Measurements from ENCODE around the gene HSPA9. TPM values are rescaled to one million over a fixed set of nuclear protein-coding genes. Genes with fewer than 3 reads are reported as not detected.

The HSPA9 gene
- total RNA-seq, 1 experiment from 2014 or later: 502 TPM

DNA sequence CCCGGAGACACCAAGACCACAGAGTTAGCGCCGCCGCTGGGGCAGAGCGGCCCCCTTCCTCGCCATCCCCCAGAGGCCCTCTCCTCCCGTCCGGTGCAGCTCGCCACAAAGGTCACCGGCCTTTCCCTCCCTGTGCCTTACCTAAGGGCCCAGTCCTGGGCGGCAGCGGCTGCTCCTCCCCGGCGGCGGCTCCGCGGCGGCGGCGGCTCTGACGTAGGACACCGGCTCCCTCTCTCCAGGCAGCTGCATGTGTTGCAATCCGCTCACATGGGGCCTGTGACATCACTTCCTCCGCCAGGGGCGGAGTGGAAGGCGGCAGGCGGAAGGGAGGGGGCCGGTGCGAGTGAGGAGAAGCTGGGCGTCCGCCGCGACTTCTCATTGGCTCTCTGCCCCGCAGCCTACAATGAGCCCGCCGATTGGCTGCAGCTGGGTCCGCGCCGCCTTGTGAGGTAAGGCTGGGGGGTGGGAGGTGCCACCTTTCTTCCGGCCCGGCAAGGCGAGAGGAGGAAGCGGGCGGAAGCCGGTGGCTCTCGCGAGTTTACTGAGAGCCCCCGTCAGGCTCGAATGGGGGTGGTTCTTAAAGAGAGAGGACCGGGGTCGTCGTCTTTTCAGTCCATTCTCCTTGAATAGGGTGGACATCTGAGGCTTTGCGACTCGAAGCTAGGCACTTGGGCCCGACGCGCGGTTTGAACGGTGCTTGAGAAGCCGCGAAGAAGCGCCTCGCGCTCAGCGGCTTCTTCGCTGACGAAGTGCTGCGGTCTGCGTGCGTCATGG, 32.1 kb downstream of the HSPA9 start, which contains the start of gene ETF1:
Gene ETF1, minus strand, starts transcription at position 281 of the 774 bp plus-strand sequence. CDS start 318 bp downstream, outside the sequence.
- no peaks in the 10 kb centered on the region for H3K9me3 ChIP-seq (ENCODE audit: low read depth, low read length, poor library complexity, severe bottlenecking)
- H3K4me1 ChIP-seq (ENCODE audit: insufficient read depth, low read length, poor library complexity, severe bottlenecking): peaks cover 28% of the 10 kb centered on the region
- H3K4me3 ChIP-seq (ENCODE audit: low read depth, low read length, poor library complexity, severe bottlenecking): peak within 1 kb of the TSS; percentile 87
- TF ChIP-seq, protein P1, sequence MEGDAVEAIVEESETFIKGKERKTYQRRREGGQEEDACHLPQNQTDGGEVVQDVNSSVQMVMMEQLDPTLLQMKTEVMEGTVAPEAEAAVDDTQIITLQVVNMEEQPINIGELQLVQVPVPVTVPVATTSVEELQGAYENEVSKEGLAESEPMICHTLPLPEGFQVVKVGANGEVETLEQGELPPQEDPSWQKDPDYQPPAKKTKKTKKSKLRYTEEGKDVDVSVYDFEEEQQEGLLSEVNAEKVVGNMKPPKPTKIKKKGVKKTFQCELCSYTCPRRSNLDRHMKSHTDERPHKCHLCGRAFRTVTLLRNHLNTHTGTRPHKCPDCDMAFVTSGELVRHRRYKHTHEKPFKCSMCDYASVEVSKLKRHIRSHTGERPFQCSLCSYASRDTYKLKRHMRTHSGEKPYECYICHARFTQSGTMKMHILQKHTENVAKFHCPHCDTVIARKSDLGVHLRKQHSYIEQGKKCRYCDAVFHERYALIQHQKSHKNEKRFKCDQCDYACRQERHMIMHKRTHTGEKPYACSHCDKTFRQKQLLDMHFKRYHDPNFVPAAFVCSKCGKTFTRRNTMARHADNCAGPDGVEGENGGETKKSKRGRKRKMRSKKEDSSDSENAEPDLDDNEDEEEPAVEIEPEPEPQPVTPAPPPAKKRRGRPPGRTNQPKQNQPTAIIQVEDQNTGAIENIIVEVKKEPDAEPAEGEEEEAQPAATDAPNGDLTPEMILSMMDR (conservative IDR thresholded peaks at IDR 0.05; ENCODE audit: low read depth, low read length): no peak
- no peak for TF ChIP-seq EZH2 (IDR thresholded peaks at IDR 0.05; ENCODE audit: borderline replicate concordance, low read depth, low read length, poor library complexity, severe bottlenecking)
- no peaks in the 10 kb centered on the region for H3K27me3 ChIP-seq (replicated peaks; ENCODE audit: insufficient read depth, low read depth, low read length, poor library complexity)
- POLR2A ChIA-PET (ENCODE audit: low non-redundant PET): interaction anchor here (0.5 to 0.9 kb wide), 2 partner anchors 25 to 356 kb away, joined by 3 read pairs; no protein-coding TSS in a partner anchor
- H3K27ac ChIP-seq (ENCODE audit: low read depth, low read length, poor library complexity, severe bottlenecking): peak within 1 kb of the TSS; percentile 99
- DNase-seq (ENCODE audit: low spot score): peak; percentile 100
- intact Hi-C loops (cut with micrococcal nuclease; ENCODE audit: unreplicated experiment): loop anchor here (2.0 kb wide), 2 partner anchors 32 to 78 kb away; partner anchors contain the start of genes EGR1 and HSPA9
- CTCF ChIA-PET: no interaction called here
- H3K36me3 ChIP-seq (ENCODE audit: insufficient read depth, low read length, poor library complexity, severe bottlenecking): peaks cover 33% of the 10 kb centered on the region
- no TSS peak for BruUV-seq (replicated peaks)

DNA sequence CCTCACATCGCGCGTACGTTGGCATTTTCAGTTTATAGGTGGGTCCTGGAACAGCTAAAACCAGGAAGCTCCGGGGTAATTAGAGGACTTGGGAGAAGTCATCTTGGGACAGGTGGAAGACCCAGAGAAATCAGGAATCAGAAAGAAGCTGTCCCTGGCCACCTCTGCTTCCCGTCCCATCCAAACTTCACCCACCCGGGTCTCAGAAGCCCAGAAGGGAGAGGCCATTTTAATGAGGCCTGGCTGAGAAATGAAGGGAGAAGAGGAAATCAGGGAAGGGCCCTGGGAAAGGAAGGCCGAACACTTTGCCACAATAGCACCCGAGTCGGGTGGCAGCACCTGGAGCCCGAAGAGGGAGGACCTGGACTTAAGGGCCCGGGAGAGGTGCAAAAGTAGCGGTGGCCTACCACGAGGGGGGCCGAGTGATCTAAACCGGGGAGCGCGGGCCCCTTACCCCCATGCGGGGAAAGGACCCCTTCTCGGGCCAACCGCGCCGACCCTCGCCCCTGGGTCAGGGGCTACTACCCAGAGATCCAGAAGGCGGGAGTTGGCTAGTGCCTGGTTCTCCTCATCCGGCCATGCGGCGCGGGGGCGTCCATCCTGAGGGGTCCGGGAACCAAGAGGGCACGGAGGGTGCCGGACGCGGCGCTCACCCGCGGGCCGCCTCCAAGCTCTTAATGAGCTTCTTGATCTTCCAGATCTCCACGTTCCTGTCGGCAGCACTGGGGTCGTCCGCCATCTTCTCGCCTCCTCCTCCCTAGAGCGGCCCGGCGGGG, 32.8 kb downstream of the HSPA9 start:
- H3K27ac ChIP-seq (ENCODE audit: low read depth, low read length, poor library complexity, severe bottlenecking): peak overlapping the region; percentile 99
- BruUV-seq (replicated peaks): TSS peak; percentile 41
- peaks cover 28% of the 10 kb centered on the region for H3K4me1 ChIP-seq (ENCODE audit: insufficient read depth, low read length, poor library complexity, severe bottlenecking)
- intact Hi-C loops (cut with micrococcal nuclease; ENCODE audit: unreplicated experiment): loop anchor here (2.0 kb wide), 2 partner anchors 32 to 78 kb away; partner anchors contain the start of genes EGR1 and HSPA9
- no peaks in the 10 kb centered on the region for H3K9me3 ChIP-seq (ENCODE audit: low read depth, low read length, poor library complexity, severe bottlenecking)
- H3K27me3 ChIP-seq (replicated peaks; ENCODE audit: insufficient read depth, low read depth, low read length, poor library complexity): no peaks in the 10 kb centered on the region
- TF ChIP-seq, protein P1 (conservative IDR thresholded peaks at IDR 0.05; ENCODE audit: low read depth, low read length): no peak
- no peak for TF ChIP-seq EZH2 (IDR thresholded peaks at IDR 0.05; ENCODE audit: borderline replicate concordance, low read depth, low read length, poor library complexity, severe bottlenecking)
- peaks cover 33% of the 10 kb centered on the region for H3K36me3 ChIP-seq (ENCODE audit: insufficient read depth, low read length, poor library complexity, severe bottlenecking)
- CTCF ChIA-PET: no interaction called here
- DNase-seq (ENCODE audit: low spot score): no peak
- POLR2A ChIA-PET (ENCODE audit: low non-redundant PET): interaction anchor here (0.5 to 0.9 kb wide), 2 partner anchors 26 to 355 kb away, joined by 3 read pairs; no protein-coding TSS in a partner anchor
- peak overlapping the region; percentile 87 for H3K4me3 ChIP-seq (ENCODE audit: low read depth, low read length, poor library complexity, severe bottlenecking)

DNA sequence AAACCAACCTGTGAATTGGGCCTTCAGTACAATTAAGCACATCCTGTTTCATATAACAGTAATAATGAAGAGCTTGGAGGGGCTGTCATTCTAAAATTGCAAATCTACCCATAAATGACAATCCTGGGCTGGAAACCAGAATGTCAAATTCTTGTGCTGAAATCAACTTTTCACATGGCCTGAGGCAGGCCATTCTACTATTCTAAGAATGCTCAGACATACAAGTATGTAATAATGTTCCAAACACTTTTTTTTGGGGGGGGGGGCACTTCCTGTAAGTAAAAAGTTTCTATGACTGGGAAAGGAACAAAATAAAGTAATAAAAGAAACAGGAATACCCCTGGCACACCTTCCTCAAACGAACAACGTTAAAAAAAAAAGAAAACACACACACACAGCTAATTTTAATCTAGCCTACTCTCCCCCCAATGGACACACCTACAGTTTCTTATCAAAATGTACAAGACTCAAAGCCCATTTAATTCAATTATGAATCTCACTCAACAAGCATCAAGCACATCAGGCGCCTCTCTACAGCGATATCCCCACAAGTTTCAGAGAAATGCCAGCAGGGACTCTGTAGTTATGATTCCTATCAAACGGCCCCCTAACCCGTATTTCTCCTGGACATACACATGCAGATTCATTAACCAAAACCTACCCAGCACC, 33.6 kb downstream of the HSPA9 start:
- H3K4me3 ChIP-seq (ENCODE audit: low read depth, low read length, poor library complexity, severe bottlenecking): peak overlapping the region; percentile 87
- ChIA-PET POLR2A (ENCODE audit: low non-redundant PET) (no interaction called here), CTCF (no interaction called here)
- H3K9me3 ChIP-seq (ENCODE audit: low read depth, low read length, poor library complexity, severe bottlenecking): no peaks in the 10 kb centered on the region
- intact Hi-C loops (cut with micrococcal nuclease; ENCODE audit: unreplicated experiment): loop anchor here (2.0 kb wide), 2 partner anchors 33 to 77 kb away; partner anchors contain the start of genes EGR1 and HSPA9
- TF ChIP-seq, protein P1 (conservative IDR thresholded peaks at IDR 0.05; ENCODE audit: low read depth, low read length): no peak
- no peak for TF ChIP-seq EZH2 (IDR thresholded peaks at IDR 0.05; ENCODE audit: borderline replicate concordance, low read depth, low read length, poor library complexity, severe bottlenecking)
- BruUV-seq (replicated peaks): no TSS peak
- DNase-seq (ENCODE audit: low spot score): no peak
- H3K4me1 ChIP-seq (ENCODE audit: insufficient read depth, low read length, poor library complexity, severe bottlenecking): peaks cover 28% of the 10 kb centered on the region
- no peaks in the 10 kb centered on the region for H3K27me3 ChIP-seq (replicated peaks; ENCODE audit: insufficient read depth, low read depth, low read length, poor library complexity)
- peaks cover 34% of the 10 kb centered on the region for H3K36me3 ChIP-seq (ENCODE audit: insufficient read depth, low read length, poor library complexity, severe bottlenecking)
- H3K27ac ChIP-seq (ENCODE audit: low read depth, low read length, poor library complexity, severe bottlenecking): peak overlapping the region; percentile 99
